ENCODE measurements around the gene ANKS6. TPM values are rescaled to one million over a fixed set of nuclear protein-coding genes. Genes with fewer than 3 reads are reported as not detected.

ANKS6 gene
- total RNA-seq, 2 donors from 2014 or later, result 15.9 to 28.4 TPM

DNA sequence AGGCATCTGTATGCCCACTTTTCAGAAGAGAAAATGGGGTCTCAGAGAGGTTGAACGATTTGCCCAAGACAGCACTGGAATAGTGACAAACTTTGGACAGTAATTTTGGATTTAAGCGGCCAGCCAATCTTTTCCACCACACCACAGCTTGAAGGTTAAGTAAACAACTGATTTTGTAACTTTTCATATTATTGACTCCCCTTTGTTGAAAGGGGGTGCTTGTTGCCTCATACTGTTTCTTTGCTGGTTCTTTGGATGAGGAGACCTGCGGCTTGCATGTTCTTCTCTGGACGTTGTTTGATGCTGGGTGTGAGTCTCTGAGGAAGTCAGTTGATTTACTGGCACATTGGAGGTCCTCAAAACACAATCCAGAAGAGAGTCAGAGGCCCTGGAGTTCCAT lies 76.0 kb downstream of the ANKS6 start:
- intact Hi-C loops (cut with DNase I, micrococcal nuclease), result no loop called here
- DNase-seq (no peak), ATAC-seq (no peak)

GRCh38 chr9:98719055-98719454 lies 77.3 kb downstream of the ANKS6 start:
- intact Hi-C loops (cut with DNase I, micrococcal nuclease), result no loop called here

DNA sequence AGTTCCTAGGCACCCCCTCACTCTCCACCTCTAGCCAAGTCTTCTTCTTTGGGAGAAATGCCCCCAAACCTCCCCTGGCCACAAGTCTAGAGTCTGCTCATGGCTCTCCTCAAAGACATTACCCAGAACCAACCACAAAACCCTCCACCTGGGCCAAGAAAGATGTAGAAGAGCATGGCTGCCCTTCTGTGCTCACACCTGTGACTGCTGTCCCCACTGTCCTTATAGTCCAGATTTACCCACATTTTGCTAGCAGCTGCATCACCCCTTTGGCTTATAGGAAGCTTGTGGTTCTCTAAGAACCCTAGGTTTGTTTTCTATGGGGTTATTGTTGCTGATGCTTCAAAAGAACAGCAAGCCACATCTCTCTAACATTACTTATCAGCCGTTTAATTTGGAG lies 81.5 kb downstream of the ANKS6 start:
- DNase-seq, result no peak
- intact Hi-C loops (cut with DNase I, micrococcal nuclease), result no loop called here
- ATAC-seq, result no peak

More at GRCh38 chr9:98719055-98719454, 77.3 kb downstream of the ANKS6 start:
- ATAC-seq (no peak), DNase-seq (no peak)

DNA sequence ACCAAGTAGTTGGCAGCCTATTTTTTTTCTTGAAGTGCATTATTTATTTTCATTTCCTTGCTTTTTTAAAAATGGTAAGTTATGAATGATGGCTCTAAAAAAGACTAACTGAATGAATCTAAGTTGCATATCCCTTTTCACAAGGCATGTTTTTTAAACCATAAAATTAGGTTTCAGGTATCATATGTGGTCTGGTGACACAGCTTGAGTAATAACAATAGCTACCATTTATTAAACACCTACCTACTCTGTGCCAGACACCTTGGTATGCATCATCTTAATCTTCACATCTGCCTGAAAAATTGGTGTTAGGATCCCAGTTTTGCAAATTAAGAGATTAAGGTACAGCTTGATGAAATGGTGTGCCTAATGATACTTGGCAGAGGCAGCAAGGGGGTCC lies 83.4 kb downstream of the ANKS6 start:
- ATAC-seq (no peak), DNase-seq (no peak)
- intact Hi-C loops (cut with DNase I, micrococcal nuclease), result no loop called here

DNA sequence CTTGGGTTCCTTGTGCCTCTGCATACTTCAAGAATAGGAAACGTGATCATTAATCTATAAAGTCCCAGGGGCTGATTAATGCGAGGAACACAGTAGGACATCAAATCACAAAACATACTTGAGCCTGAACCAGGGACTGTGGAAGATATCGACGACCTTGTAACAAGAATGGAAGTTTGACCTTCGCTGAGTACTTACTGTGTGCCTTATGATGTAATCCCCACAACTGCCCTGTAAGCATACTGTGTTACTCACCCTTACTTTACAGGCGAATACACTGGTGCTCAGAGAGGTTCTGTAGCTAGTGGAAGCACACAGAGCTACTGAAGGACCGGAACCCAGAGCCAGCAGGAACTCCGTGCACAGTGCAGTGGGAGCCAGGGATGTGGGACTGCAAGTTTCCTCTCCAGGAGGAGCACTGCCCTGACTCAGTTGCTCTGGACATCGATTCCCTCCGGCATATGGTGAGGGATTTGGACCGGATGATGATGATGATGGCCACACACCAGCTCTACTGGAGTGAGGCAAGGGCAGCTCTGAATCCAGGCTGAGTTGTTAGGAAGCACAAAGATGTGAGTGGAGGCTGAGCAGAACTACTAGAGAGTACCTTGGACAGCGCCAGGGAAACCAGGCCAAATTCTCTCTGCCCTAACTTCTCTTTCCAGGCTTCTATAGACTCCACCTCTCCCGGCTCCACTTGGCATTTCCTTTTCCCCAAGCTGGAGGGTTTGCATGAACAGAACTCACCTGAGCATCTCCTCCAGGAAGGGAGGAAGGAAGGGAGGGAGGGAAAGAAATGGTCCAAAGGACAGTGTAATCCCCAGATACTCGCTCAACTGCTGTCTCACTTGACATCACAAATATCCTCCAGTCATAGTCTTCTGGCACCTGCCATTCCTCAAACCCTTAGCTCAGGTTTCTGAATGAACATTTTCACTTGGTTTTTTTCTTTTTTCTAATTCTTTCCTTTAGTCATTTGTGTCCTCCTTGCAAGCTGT lies 86.1 kb downstream of the ANKS6 start:
- ATAC-seq (no peak), DNase-seq (no peak)
- intact Hi-C loops (cut with DNase I, micrococcal nuclease), result no loop called here

- DNase-seq (no peak), ATAC-seq (no peak)
- intact Hi-C loops (cut with DNase I, micrococcal nuclease), result no loop called here
These were observed 87.1 kb downstream of the ANKS6 start, which contains the start of gene GABBR2 for GRCh38 chr9:98708933-98709911. Gene GABBR2, minus strand, starts transcription at chr9:98708935. Its CDS starts 198 bp downstream, at chr9:98708737.

GRCh38 chr9:98708103-98708932 lies 88.0 kb downstream of the ANKS6 start:
- intact Hi-C loops (cut with DNase I, micrococcal nuclease), result no loop called here
- ATAC-seq (no peak), DNase-seq (no peak)

DNA sequence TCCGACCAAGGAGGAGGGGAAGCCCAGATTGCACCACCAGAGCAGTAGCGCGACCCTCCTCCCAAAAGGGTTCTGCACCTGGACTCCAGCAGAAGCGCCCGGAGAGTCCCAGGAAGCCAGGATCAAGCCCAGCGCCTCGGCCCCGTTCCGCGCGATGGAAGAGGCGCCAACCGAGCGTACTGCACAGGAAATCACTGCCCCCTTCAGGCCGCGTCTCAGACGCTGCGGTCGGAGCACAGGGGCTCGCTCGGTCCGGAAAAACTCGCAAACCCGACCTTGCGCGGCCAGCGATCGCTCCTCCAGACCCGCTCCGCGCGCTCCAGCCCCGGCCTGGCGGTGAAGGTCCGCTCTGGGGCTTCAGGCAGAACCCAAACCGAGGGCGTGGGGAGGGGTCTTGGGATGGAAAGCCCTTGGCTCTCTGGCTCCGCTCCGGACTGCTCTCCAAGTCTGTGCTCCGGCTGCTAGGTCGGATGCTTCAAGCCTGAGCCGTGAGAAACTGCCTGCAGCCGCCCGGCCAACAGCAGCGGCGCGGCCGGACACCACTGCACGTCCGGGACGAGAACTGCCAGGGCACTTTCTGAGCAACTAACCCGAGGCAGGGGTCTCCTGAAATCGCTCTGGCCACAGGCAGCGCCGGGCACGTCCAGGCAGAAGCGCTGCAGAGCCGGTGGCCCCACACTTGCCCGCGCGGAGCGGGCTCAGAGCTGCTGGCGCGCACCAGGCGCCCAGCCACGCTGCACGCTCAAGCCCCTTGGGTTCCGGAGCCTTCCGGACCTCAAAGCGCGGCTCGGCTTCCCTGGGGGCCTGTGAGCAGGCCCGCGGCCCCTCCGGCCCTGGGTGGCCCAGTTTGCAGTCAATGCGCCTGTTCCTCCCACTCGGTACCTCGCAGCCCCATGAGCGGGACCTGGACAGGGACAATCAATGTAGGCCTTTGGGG lies 88.9 kb downstream of the ANKS6 start:
- DNase-seq (peak in 1 of 2 donors; percentile 23), ATAC-seq (peak; percentile 53)
- intact Hi-C loops (cut with DNase I, micrococcal nuclease), result no loop called here

- ATAC-seq (no peak), DNase-seq (no peak)
- intact Hi-C loops (cut with DNase I, micrococcal nuclease), result no loop called here
These were observed 89.6 kb downstream of the ANKS6 start for GRCh38 chr9:98706651-98707165.

DNA sequence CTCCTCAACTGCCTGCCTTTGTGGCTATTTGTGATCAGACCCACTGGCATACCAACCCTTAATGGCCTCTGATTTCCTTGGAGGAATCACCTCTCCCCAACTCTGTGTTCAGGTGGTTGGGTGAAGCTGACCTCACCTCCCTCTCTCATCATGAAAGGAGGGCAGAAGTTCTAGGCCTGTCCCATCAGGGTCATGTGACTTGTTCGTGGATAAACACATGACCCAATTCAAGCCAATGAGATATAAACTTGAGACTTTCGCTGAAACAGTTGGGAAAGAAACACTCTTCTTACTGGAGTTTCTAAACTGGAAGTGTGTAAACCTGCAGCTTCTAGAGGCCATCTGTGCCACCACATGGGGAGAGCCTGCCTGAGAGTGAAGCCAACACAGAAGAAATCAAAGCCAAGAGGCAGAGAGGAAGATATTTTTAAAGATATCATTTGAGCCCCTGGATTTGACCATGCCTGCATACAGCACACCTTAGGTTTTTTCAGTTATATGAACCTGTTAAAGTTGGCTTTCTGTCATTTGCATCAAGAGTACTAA lies 93.4 kb downstream of the ANKS6 start:
- DNase-seq (no peak), ATAC-seq (no peak)
- intact Hi-C loops (cut with DNase I, micrococcal nuclease), result no loop called here

DNA sequence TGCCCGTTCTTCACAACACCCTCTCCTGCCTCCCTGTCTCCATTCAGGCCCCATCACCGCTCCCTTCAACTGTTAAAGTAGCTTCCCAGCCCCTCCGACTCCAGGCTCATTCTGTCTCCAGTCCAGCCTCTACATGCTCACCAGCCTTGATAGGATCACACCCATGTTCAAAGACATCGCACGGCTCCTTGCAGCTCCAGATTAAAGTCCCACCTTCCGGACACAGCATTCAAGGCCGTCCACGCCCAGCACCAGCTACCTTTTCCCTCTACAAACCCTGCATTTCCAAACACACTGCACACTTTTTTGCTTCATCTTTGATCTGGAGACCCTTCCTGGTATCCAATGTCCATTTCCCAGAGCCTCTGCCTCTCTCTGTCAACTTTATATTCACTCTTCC lies 94.0 kb downstream of the ANKS6 start:
- DNase-seq, result no peak
- intact Hi-C loops (cut with DNase I, micrococcal nuclease), result no loop called here
- ATAC-seq, result no peak

DNA sequence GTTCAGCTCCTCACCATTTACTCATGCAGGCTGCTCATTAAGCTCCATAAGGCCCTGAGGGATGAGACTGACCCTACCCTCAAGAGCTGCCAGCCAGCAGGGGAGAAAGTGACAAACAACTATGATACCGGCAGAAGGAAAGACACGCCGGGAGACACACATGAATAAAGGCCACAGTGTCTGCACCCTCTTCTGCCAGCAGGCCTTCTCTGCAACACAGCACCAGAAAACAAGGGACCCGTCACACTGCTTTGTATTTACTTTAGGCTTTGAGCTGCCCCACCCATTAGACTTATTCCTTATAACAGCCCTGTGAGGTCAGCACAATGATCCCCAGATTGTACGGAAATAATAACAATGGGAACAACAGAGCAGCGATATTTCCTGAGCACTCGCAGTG lies 94.8 kb downstream of the ANKS6 start:
- intact Hi-C loops (cut with DNase I, micrococcal nuclease), result no loop called here
- no peak for ATAC-seq
- DNase-seq, result no peak

DNA sequence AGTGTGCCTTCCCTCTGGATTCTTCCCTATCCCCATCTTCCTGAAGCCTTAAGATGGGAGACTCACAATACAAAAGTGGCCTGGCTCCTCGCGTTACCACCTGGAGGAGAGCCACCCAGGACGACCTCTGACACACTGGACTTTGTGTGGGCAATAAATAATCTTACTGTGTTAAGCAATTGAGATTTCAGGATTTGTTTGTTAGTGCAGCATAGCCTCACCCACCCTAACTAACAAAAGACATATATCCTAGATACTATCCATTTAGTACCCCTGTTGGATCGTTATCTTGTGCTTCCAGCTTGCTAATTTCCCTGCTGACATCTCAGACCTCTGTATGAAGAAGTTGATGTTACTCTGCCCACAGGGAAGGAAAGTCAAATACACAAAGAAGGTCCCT lies 95.6 kb downstream of the ANKS6 start:
- no peak for DNase-seq
- intact Hi-C loops (cut with DNase I, micrococcal nuclease), result no loop called here
- ATAC-seq, result no peak

- DNase-seq (no peak), ATAC-seq (no peak)
- intact Hi-C loops (cut with DNase I, micrococcal nuclease), result no loop called here
These were observed 97.5 kb downstream of the ANKS6 start for GRCh38 chr9:98698856-98699255.

GRCh38 chr9:98694943-98695342 lies 101.4 kb downstream of the ANKS6 start:
- intact Hi-C loops (cut with DNase I, micrococcal nuclease), result no loop called here
- DNase-seq (no peak), ATAC-seq (no peak)

GRCh38 chr9:98692392-98692791 lies 104.0 kb downstream of the ANKS6 start:
- no peak for ATAC-seq
- intact Hi-C loops (cut with DNase I, micrococcal nuclease), result no loop called here
- DNase-seq, result no peak

- intact Hi-C loops (cut with DNase I, micrococcal nuclease), result no loop called here
These were observed 104.5 kb downstream of the ANKS6 start for GRCh38 chr9:98691890-98692289.

More at GRCh38 chr9:98691890-98692289, 104.5 kb downstream of the ANKS6 start:
- ATAC-seq, result no peak
- DNase-seq, result no peak

Measured in left colon (tissue), 2 donors.